GM18508 (cell line): ENCODE data around the gene CHKB.
"Not testable (repeated sequence)": the region's sequence is repeated elsewhere in the genome, so short reads cannot be mapped to it uniquely, and the experiment has no call there.

Experiments used
- ATAC-seq: cut with Tn5 transposase; IDR thresholded peaks from one replicate; pipeline ENCODE4 v1.9.1; 2021; ENCODE audit warnings: moderate number of reproducible peaks; ENCODE audit not compliant: insufficient read depth, unreplicated experiment

CHKB gene

DNA sequence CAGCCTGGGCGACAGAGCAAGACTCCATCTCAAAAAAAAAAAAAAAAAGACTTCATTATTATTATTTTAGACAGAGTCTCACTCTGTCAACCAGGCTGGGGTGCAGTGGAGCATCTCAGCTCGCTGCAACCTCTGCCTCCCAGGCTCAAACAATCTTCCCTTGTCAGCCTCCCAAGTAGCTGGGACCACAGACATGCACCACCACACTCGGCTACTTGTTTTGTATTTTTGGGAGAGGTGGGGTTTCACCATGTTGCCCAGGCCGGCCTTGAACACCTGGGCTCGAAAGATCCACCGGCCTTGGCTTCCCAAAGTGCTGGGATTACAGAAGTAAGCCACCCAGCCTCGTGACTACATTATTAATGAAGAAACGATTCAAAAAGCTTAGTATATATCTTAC is 47.5 kb downstream of the CHKB start:
- ATAC-seq = no peak

GRCh38 chr22:50533856-50534711 is 48.6 kb downstream of the CHKB start:
- ATAC-seq = not testable (repeated sequence)

DNA sequence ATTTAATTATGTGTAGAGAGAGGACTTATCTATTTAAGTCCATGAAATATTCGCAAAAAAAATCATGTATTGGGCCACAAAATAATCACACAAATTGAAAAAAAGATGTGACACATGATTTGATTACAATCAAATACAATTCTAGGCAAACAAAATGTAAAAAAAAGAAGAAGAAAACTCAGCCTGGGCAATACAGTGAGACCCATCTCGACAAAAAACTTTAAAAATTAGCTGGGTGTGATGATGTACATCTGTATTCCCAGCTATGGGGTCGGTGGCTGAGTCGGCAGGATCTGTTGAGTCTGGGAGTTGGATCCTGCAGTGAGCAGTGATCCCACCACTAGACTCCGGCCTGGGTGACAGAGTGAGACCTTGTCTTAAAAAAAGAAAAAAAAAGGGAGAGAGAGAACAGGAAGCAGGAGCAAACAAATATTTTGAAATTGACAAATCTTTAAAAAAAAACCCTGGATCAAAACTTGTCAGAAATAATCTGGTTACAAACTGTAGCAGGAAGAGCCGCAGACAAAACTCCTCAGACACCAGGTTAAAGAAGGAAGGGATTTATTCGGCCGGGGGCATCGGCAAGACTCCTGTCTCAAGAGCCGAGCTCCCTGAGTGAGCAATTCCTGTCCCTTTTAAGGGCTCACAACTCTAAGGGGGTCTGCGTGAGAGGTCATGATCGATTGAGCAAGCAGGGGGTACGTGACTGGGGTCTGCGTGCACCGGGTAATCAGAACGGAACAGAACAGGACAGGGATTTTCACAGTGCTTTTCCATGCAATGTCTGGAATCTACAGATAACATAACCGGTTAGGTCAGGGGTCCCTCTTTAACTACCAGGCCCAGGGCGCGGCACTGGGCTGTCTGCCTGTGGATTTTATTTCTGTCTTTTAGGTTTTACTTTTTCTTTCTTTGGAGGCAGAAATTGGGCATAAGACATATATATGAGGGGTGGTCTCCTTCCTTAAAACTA is 49.5 kb downstream of the CHKB start:
- no peak for ATAC-seq

DNA sequence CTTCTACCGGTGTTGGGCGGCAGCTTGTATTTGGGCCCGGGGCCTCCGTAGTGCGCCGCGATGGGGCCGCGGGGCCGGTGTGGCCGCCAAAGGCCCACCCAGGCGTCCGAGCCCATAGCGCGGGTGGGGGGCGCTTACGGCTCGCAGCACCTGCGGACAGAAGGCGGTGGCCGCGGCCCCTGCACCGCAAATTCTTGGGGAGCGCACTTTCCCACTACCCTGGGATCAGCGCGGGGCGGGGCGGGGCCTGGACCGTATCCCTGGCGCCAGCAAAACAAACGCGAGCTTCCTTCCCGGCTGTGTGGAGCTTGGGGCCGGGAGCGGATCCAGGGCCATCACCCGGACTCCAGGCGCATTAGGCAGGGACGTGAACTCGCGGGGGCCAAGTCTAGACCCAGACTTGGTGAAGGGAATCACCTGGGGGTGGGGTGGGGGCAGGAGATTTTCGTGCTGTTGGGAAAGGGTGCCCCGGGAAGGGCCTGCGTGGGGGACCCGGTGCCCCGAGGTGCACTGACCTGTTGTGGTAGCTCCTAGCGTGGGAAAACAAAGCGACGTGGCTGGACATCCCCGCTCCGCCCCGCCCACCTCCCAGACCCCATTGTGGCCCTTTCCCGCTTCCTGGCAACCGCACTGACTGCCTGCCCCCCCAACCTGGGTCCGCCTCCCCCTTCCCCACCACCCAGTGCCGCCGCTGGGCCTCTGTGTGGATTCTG is 50.5 kb downstream of the CHKB start:
- no peak for ATAC-seq

- no peak for ATAC-seq
Measured at GRCh38 chr22:50531546-50531961, 51.1 kb downstream of the CHKB start.

DNA sequence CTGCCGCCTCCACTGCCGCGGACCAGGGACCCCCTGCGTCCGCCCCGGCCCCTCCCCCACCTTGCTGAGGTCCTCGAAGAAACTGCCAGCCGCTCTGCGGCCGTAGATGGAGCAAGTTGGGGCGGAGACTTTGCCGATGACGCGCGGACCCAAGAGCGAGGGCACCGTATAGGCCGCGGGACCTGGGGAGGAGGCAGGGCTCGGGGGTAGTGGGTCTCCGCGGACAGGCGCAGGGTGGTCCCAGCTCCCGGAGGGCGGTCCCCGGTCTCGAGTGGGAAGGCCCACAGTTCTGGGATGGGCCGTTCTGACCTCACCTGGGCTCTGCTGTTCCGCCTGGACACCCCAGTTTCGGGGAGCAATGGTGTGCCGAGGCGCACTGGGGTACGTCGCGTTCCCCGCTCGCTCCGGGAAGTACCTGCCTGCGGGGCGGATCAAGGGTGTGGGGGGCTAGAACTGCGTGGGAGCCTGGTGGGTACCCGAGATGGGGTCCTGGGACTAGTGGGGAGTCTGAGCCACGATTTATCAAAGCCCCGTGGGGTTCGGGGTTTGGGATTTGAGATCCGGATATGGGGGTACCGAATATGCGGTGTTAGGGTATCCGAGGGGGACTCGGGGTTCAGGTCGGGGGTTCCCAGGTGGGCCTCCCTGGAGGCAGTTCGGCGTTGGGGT is 51.6 kb downstream of the CHKB start:
- no peak for ATAC-seq

- ATAC-seq = no peak
Measured at GRCh38 chr22:50530580-50530876, 52.1 kb downstream of the CHKB start.

GRCh38 chr22:50529897-50530579 is 52.6 kb downstream of the CHKB start, which contains the start of gene TYMP:
Gene TYMP, minus strand, starts transcription at chr22:50530012. Its CDS starts 303 bp downstream, at chr22:50529709.
- ATAC-seq = no peak

DNA sequence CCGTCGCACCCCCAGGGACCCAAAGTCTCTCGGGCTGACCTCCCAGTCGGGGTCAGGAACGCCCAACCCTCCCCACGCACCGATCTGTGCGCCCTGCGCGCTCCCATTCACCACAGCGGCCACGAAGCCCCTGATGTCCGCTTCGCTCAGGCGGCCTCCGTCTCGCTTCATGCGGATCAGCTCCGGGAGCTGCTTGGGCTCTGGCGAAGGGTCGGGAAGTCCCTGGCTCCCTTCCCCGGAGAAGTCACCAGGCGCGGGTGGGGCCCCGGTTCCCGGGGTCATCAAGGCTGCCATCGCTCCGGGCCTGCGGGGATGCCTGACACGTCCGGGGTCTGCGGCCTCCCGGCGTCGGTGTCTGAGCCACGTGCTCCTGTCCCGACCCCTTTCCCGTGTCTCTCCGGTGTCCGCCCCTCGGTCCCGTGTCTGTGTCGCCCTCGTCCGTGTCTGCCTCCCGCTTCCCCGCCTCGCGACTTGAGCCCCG is 53.2 kb downstream of the CHKB start:
- no peak for ATAC-seq
